ENCODE measurements around the gene ARHGDIA.
A peak's percentile ranks its signal among the peaks of the same experiment; 100 is the strongest.

Gene ARHGDIA

GRCh38 chr17:81863123-81863675, 7.9 kb downstream of the ARHGDIA start:
- no peak for DNase-seq

GRCh38 chr17:81860756-81861568, 10.2 kb downstream of the ARHGDIA start:
- peak; percentile 99 for DNase-seq

GRCh38 chr17:81859906-81860755, 11.0 kb downstream of the ARHGDIA start, which contains the start of gene P4HB:
TSS of gene P4HB (minus strand) at chr17:81860535. CDS start at chr17:81860471, 64 bp downstream.
- DNase-seq: no peak

GRCh38 chr17:81858967-81859905, 11.9 kb downstream of the ARHGDIA start:
- no peak for DNase-seq

- no peak for DNase-seq
These were observed 12.8 kb downstream of the ARHGDIA start for GRCh38 chr17:81858170-81858966.

- no peak for DNase-seq
These were observed 16.0 kb downstream of the ARHGDIA start for GRCh38 chr17:81854974-81855774.

- DNase-seq: no peak
These were observed 18.9 kb downstream of the ARHGDIA start for GRCh38 chr17:81852237-81852636.

GRCh38 chr17:81851423-81851822, 19.7 kb downstream of the ARHGDIA start:
- DNase-seq: no peak

GRCh38 chr17:81849457-81849856, 21.7 kb downstream of the ARHGDIA start:
- no peak for DNase-seq

- no peak for DNase-seq
These were observed 24.1 kb downstream of the ARHGDIA start for GRCh38 chr17:81846743-81847689.

- DNase-seq: no peak
These were observed 25.0 kb downstream of the ARHGDIA start for GRCh38 chr17:81845881-81846742.

- DNase-seq: no peak
These were observed 25.8 kb downstream of the ARHGDIA start for GRCh38 chr17:81845361-81845760.

GRCh38 chr17:81844887-81845286, 26.2 kb downstream of the ARHGDIA start:
- no peak for DNase-seq

GRCh38 chr17:81844327-81844851, 26.7 kb downstream of the ARHGDIA start:
- DNase-seq: no peak

GRCh38 chr17:81843713-81844326, 27.3 kb downstream of the ARHGDIA start:
- DNase-seq: no peak

GRCh38 chr17:81842725-81843504, 28.2 kb downstream of the ARHGDIA start:
- DNase-seq: no peak

- no peak for DNase-seq
These were observed 28.8 kb downstream of the ARHGDIA start for GRCh38 chr17:81842378-81842724.
